Transverse colon (tissue), 3 donors: ENCODE data around the gene NCKAP5.

Source experiments
- EP300 ChIP-seq: sonication (generic); formaldehyde crosslinking; IDR thresholded peaks from one replicate; pipeline ENCODE4 v1.6.1; 2017; ENCODE audit warnings: antibody characterized with exemption, low read depth
- POLR2A ChIP-seq: fragments of 450-650 bp; IDR thresholded peaks from one replicate; pipeline ENCODE4 v1.6.1; 2016; ENCODE audit warnings: antibody characterized with exemption, mild to moderate bottlenecking, moderate library complexity
- TF ChIP-seq, protein P1 (sequence below), 5 experiments: fragments of 200-600 bp in 3 of 5; fragments of 450-650 bp in 2 of 5; sonication (generic) in 3 of 5; IDR thresholded peaks; 1 replicate in 2 of 5; 2 replicates in 3 of 5; pipeline ENCODE4 v1.5.1; 2016 to 2017; ENCODE audit warnings: antibody characterized with exemption in 5 of 5, inconsistent platforms in 3 of 5, mild to moderate bottlenecking in 2 of 5, moderate library complexity in 1 of 5

DNA sequence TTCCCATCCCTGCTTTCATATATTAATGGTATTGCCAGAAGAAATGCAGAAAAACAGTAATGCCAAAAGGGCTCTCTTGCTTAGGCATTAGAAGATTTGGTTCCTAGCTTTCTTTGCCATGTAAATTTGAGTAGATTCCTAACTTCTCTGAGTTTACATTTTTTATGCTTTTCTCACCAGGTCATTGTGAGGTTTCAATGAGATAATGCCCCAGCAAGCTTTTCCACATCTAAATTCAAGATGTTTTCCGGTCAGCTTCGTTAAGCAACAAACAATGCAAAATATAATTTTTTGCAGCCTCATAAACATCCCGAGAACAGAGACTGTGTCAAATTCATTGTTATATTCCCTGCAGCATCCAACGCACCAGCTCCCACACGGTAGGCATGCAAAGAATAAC, 44.9 kb downstream of the NCKAP5 start:
- TF ChIP-seq, protein P1, sequence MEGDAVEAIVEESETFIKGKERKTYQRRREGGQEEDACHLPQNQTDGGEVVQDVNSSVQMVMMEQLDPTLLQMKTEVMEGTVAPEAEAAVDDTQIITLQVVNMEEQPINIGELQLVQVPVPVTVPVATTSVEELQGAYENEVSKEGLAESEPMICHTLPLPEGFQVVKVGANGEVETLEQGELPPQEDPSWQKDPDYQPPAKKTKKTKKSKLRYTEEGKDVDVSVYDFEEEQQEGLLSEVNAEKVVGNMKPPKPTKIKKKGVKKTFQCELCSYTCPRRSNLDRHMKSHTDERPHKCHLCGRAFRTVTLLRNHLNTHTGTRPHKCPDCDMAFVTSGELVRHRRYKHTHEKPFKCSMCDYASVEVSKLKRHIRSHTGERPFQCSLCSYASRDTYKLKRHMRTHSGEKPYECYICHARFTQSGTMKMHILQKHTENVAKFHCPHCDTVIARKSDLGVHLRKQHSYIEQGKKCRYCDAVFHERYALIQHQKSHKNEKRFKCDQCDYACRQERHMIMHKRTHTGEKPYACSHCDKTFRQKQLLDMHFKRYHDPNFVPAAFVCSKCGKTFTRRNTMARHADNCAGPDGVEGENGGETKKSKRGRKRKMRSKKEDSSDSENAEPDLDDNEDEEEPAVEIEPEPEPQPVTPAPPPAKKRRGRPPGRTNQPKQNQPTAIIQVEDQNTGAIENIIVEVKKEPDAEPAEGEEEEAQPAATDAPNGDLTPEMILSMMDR (IDR thresholded peaks at IDR 0.05): no peak
- no peak for TF ChIP-seq POLR2A
- no peak for TF ChIP-seq EP300
